HG02885 (cell line): ENCODE measurements around the gene FABP1.

Experiments
- ATAC-seq: cut with Tn5 transposase; IDR thresholded peaks from one replicate; pipeline ENCODE4 v1.9.1; 2021; ENCODE audit warnings: mild to moderate bottlenecking; ENCODE audit not compliant: unreplicated experiment, poor library complexity

The FABP1 gene

GRCh38 chr2:88085602-88086001 is 42.3 kb downstream of the FABP1 start:
- no peak for ATAC-seq

DNA sequence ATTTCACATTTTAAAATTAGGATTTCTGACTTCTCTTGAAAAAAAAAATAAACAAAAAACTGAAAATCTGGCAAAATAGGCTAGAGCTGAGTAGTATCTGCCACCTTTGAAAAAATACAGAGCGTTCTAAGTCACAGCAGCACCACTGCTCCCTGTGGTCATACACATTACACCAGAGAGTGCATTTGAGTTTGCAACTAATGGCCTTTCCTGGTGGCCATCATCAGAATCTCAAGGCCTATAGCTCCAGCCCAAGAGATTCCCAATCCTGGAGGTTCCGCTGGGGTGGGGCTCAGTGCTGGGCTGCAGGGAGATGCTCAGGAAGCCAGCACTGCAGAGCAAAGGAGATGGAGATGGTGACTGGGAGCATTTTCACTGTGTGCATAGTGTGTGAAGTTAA is 42.8 kb downstream of the FABP1 start:
- ATAC-seq: no peak

GRCh38 chr2:88082781-88083180 is 45.1 kb downstream of the FABP1 start:
- no peak for ATAC-seq

- no peak for ATAC-seq
Observed at GRCh38 chr2:88081924-88082608, 45.8 kb downstream of the FABP1 start.

DNA sequence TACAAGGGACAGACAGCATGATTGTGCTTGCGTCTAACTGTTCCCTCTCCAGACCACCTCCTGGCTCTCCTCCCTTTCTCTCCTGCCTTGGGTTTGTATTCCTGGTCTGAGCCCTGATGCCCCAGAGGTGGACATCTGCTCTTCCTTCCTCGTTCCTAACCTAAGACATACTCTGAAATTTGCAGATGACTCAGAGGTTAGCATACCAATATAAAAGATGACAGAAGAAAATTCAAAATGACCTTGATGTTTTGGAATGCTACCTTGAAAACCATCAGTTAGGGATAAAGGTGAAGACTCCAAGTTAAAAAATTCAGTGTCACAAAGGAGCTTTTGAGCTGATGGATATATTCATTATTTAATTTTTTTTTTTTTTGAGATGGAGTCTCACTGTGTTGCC is 47.3 kb downstream of the FABP1 start:
- ATAC-seq: no peak

- no peak for ATAC-seq
Observed at GRCh38 chr2:88078643-88079172, 49.2 kb downstream of the FABP1 start.

- no peak for ATAC-seq
Observed at GRCh38 chr2:88077080-88077479, 50.8 kb downstream of the FABP1 start.

DNA sequence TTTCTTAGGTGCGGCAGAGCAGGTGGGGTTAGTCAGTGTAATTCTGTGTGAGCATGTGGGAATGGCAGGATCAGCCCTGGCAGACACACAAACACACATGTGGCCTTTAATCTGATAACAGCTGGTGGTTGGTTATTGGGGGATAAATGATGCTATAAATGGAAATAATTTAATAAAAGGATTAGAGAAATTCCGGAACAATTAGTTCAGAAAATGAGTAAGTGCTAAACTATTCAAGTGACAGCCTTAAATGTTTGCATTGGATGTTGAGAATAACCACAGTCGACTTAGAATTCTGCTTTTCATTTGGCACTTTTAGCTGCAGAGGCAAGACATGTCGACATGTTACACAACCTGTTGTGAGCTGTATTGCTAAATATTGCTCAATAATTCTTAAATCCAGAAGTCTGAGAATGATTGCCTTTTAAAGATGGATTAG is 53.0 kb downstream of the FABP1 start:
- ATAC-seq: no peak

DNA sequence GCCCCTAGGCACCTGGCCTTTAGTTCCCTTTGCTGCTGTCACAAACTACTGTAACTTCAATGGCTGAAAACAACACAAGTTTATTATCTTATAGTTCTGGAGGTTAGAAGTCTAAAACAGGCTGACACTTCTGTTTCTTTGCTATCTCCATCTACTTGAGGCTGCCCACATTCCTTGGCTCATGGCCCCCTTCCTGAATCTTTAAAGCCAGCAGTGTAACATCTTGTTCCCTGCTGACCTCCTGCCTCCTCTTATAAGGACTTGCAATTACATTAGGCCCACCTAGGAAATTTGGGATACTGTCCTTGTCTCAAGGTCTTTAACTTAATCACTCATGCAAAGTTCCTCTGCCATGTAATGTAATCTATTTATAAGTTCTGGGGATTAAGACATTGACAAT is 53.7 kb downstream of the FABP1 start:
- no peak for ATAC-seq
